GM18951 (cell line): ENCODE data around the gene RNF112.

Source experiments
- POLR2A ChIP-seq: IDR thresholded peaks from 4 replicates; pipeline ENCODE4 v1.6.1; 2011; ENCODE audit warnings: mild to moderate bottlenecking; ENCODE audit not compliant: insufficient read length, insufficient read depth; ENCODE audit errors: extremely low read depth
- in situ Hi-C: fragments of 300-500 bp; cut with MboI; formaldehyde crosslinking; loops from one replicate; pipeline ENCODE4 v1.12.0; 2022; ENCODE audit warnings: low sequenced_read_pairs, mixed read lengths, inconsistent platforms; ENCODE audit not compliant: unreplicated experiment

Gene RNF112

GRCh38 chr17:19387921-19388521 lies 23.0 kb upstream of the RNF112 start:
- no peak for TF ChIP-seq POLR2A
- in situ Hi-C loops: no loop called here

GRCh38 chr17:19388791-19389785 lies 21.9 kb upstream of the RNF112 start:
- no peak for TF ChIP-seq POLR2A
- in situ Hi-C loops: no loop called here

- no peak for TF ChIP-seq POLR2A
- in situ Hi-C loops: no loop called here
Measured at GRCh38 chr17:19390951-19391350, 20.1 kb upstream of the RNF112 start.

GRCh38 chr17:19391432-19391831 lies 19.6 kb upstream of the RNF112 start:
- in situ Hi-C loops: no loop called here
- no peak for TF ChIP-seq POLR2A

- TF ChIP-seq POLR2A: no peak
- in situ Hi-C loops: no loop called here
Measured at GRCh38 chr17:19392303-19392702, 18.7 kb upstream of the RNF112 start.

GRCh38 chr17:19397556-19398041 lies 13.4 kb upstream of the RNF112 start:
- no peak for TF ChIP-seq POLR2A
- in situ Hi-C loops: no loop called here

- in situ Hi-C loops: no loop called here
Measured at GRCh38 chr17:19398301-19399181, 12.5 kb upstream of the RNF112 start.

GRCh38 chr17:19399750-19400450 lies 11.1 kb upstream of the RNF112 start:
- no peak for TF ChIP-seq POLR2A
- in situ Hi-C loops: no loop called here

More at GRCh38 chr17:19398301-19399181, 12.5 kb upstream of the RNF112 start:
- TF ChIP-seq POLR2A: no peak

- in situ Hi-C loops: no loop called here
- TF ChIP-seq POLR2A: no peak
Measured at GRCh38 chr17:19401321-19402010, 9.6 kb upstream of the RNF112 start.

- in situ Hi-C loops: no loop called here
- TF ChIP-seq POLR2A: no peak
Measured at GRCh38 chr17:19402171-19402570, 8.9 kb upstream of the RNF112 start.

- in situ Hi-C loops: no loop called here
- no peak for TF ChIP-seq POLR2A
Measured at GRCh38 chr17:19403021-19403420, 8.0 kb upstream of the RNF112 start.

GRCh38 chr17:19404264-19404663 lies 6.8 kb upstream of the RNF112 start:
- in situ Hi-C loops: no loop called here
- TF ChIP-seq POLR2A: no peak
